Small intestine (tissue), 7 donors: Measurements from ENCODE around the gene BCL3. TPM values are rescaled to one million over a fixed set of nuclear protein-coding genes. Genes with fewer than 3 reads are reported as not detected.

Experiments used
- DNase-seq, 2 donors: peaks; one replicate each; pipeline versions ENCODE4 v3.0.0 to v3.0.0-alpha.2; 2013
- FAIRE-seq: peaks from 2 replicates; lab custom pipeline; 2012; peaks lifted over from hg19 to GRCh38; lab: Jason Lieb, UNC
- H3K27ac ChIP-seq, 3 donors: one replicate each; pipeline ENCODE4 v1.5.1; 2013; ENCODE audit warnings: low read length in 2 of 3, mild to moderate bottlenecking in 2 of 3, control low read depth in 1 of 3, inconsistent platforms in 1 of 3, low read depth in 1 of 3, moderate library complexity in 1 of 3
- H3K27me3 ChIP-seq, 3 donors: one replicate each; pipeline ENCODE4 v1.6.1; 2013; ENCODE audit warnings: low read length in 3 of 3, inconsistent platforms in 1 of 3; ENCODE audit not compliant: control insufficient read depth in 3 of 3, insufficient read depth in 3 of 3
- H3K36me3 ChIP-seq, 3 donors: one replicate each; pipeline ENCODE4 v1.6.1; 2013; ENCODE audit warnings: low read length in 3 of 3, inconsistent platforms in 1 of 3, low read depth in 1 of 3, mild to moderate bottlenecking in 1 of 3, moderate library complexity in 1 of 3; ENCODE audit not compliant: control insufficient read depth in 3 of 3, insufficient read depth in 2 of 3
- H3K4me1 ChIP-seq, 3 donors: one replicate each; pipeline ENCODE4 v1.6.1; 2013; ENCODE audit warnings: low read length in 2 of 3, inconsistent platforms in 1 of 3, low read depth in 1 of 3, mild to moderate bottlenecking in 1 of 3, moderate library complexity in 1 of 3; ENCODE audit not compliant: control insufficient read depth in 3 of 3, insufficient read depth in 2 of 3
- H3K4me3 ChIP-seq, 3 donors: one replicate each; pipeline ENCODE4 v1.5.1; 2013; ENCODE audit warnings: low read length in 3 of 3, control low read depth in 1 of 3, inconsistent platforms in 1 of 3, low read depth in 1 of 3, mild to moderate bottlenecking in 1 of 3, moderate library complexity in 1 of 3
- H3K9me3 ChIP-seq, 2 donors: one replicate each; pipeline ENCODE4 v1.6.1; 2013; ENCODE audit warnings: low read depth in 1 of 2, low read length in 1 of 2; ENCODE audit not compliant: control insufficient read depth in 2 of 2, insufficient read depth in 1 of 2
- WGBS, 3 donors: extraction: QIAGEN DNeasy Blood & Tissue Kit; methylation state at CpG; one replicate each; pipeline ENCODE4 v1.1.7; 2013; 5-methylcytosine and 5-hydroxymethylcytosine counted together
- polyA plus RNA-seq, 4 donors: library from polyadenylated mRNA; stranded (reverse) in 3 of 4; unstranded in 1 of 4; fragments of 200-250 nt in 3 of 4; fragments of 120-200 nt in 1 of 4; gene quantifications; one replicate each; pipeline versions ENCODE4 v1.2.1 to v1.2.3, GENCODE V29; 2013
- donor health status: healthy with polysubstance abuse.
- donor health status: control.
- donor health status: control.
- donor health status: Bipolar disorder and iron deficiency.
- donor health status: healthy.

Gene BCL3
- polyA plus RNA-seq, 4 donors = 48.6 to 136 (median 77.3) TPM

DNA sequence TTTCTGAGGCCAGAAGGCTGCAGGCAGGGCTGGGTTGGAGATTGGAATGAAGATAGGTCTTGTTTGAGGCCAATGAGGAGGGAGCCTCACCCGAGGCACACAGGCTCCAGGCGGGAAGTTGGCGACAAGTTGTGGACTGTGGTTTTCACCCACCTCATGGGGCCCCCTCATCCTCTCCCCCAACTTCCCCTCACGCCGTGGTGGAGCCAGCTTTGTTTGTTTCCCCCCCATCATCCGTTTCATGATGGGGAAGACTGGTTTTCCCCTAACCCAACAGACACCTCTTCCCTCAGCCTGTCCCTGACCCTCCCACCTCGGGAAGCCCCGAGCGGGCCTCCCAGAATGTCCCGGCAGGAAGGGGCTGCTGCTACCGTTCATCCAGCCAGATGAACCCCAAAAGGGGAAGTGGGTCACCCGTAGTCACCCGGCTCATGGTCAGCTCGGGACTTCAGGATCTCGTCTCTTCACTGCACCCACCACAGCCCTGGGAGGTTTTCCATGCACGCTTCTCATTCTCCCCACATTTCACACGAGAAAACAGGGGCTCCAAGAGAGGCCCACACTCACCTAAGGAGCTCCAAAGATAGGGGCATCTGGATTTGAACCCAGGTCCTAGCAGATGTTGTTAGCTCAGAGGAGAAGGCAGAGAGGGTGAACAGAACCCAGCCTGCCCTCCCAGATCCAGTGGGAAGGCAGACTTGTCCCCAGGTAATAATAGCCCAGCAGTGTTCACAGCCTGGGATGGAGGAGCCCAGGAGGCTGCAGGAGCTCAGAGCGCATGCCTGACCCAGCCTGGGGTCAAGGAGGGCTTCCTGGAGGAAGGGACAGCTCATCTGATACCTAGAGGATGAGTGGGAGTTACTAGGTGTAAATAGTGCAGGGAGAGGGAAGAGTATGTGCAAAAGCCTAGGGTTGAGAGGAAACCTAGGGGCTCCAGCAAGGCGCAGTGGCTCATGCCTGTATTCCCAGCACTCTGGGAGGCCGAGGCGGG, 26.1 kb upstream of the BCL3 start:
- H3K36me3 ChIP-seq = peaks cover 0 to 6% (median 0%) of the 10 kb centered on the region in 3 donors
- no peaks in the 10 kb centered on the region for H3K9me3 ChIP-seq
- no peak overlapping the region for H3K4me3 ChIP-seq
- DNase-seq = no peak
- FAIRE-seq = no peak
- H3K4me1 ChIP-seq = peaks cover 2 to 60% (median 3%) of the 10 kb centered on the region in 3 donors
- peak overlapping the region in 1 of 3 donors; percentile 19 for H3K27ac ChIP-seq
- 40 to 58% (median 49%) methylated on average over 18 to 21 of the region's 21 CpGs for WGBS, 3 donors
- no peaks in the 10 kb centered on the region for H3K27me3 ChIP-seq

DNA sequence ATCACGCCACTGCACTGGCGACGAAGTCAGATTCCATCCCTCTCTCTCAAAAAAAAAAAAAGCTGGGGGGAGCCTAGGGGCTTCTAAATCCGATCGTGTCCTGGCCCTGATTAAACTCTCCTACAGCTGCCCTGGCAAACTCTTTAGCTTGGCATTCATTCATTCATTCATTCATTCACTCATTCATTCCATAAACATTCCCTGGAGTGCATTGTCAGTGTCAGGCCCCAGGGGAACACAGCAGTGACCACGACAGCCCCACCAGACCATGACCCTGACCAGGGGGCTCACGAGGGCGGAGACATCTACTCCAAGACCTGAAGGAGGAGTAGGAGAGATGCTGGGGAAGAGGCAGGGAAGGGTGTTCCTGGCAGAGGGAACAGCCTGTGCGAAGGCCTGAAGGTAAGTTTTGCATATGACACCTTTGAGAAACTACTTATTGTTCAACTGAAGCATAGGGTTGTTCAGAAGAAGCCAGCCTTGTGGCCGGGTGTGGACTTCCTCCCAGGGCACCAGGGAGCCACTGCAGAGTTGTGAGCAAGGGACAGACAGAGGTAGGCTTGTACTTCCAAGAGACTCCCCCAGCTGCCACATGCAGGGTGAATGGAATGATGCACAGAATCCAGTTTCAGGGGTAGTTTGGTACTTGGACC, 25.1 kb upstream of the BCL3 start:
- H3K36me3 ChIP-seq = peaks cover 0 to 6% (median 0%) of the 10 kb centered on the region in 3 donors
- FAIRE-seq (no peak), DNase-seq (no peak)
- peak overlapping the region in 1 of 3 donors; percentile 45 for H3K27ac ChIP-seq
- no peaks in the 10 kb centered on the region for H3K9me3 ChIP-seq
- H3K4me1 ChIP-seq = peaks cover 2 to 56% (median 3%) of the 10 kb centered on the region in 3 donors
- H3K4me3 ChIP-seq = peak overlapping the region in 2 of 3 donors; percentile 1 to 7
- no peaks in the 10 kb centered on the region for H3K27me3 ChIP-seq
- 62 to 66% (median 64%) methylated on average over 10 of the region's 10 CpGs for WGBS, 3 donors

DNA sequence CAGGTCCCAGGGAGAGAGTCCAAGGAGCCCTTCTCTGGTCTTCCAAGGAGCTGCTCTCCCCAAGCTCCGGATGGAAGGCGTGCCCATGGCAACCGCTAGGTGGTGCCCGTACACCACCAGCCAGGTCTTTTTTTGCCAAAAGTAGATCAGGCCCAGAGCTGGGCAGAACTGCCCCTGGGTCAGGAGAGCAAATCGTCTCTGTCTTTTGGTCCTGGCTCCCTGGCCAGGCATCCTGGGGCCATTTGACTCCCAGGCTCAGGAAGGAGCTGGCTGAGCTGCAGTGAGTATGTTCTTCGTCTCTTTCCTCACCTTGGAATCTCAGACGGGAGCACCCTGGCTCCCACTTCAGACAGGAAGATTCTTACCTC, 24.6 kb upstream of the BCL3 start:
- WGBS, 3 donors = 8 to 13% (median 12%) methylated on average over 7 of the region's 7 CpGs
- FAIRE-seq (no peak), DNase-seq (peak; percentile 89 to 91)
- Histone ChIP-seq H3K27ac (peak overlapping the region; percentile 66 to 94 (median 92)), H3K27me3 (no peaks in the 10 kb centered on the region), H3K9me3 (no peaks in the 10 kb centered on the region), H3K4me3 (peak overlapping the region in 2 of 3 donors; percentile 14 to 35), H3K36me3 (peaks cover 0 to 6% (median 0%) of the 10 kb centered on the region in 3 donors), H3K4me1 (peaks cover 2 to 51% (median 2%) of the 10 kb centered on the region in 3 donors)

DNA sequence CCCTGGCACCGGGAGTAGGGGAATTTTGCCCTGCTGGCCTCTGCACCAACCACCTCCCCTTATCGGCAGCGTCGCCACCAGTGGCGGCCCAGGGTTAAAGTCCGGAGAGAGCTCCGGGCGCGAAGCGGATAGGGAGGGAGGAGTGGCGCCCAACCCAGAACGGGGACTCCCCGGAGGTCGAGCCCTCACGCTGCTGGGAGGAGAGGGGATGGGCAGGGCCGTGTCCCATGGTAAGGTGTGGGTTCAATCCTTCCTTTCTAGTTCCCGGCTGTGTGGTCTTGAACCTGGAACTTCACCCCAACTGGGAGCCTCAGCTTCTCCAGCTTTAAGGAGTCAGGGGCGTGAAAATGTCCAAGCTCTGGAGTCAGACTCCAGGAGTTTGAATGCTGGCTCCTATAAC, 23.3 kb upstream of the BCL3 start:
- peaks cover 0 to 2% (median 0%) of the 10 kb centered on the region in 3 donors for H3K36me3 ChIP-seq
- H3K4me3 ChIP-seq = no peak overlapping the region
- FAIRE-seq (no peak), DNase-seq (peak; percentile 95 to 98)
- H3K27ac ChIP-seq = peak overlapping the region; percentile 92 to 96 (median 92)
- H3K9me3 ChIP-seq = no peaks in the 10 kb centered on the region
- peaks cover 0 to 44% (median 2%) of the 10 kb centered on the region in 3 donors for H3K4me1 ChIP-seq
- no peaks in the 10 kb centered on the region for H3K27me3 ChIP-seq
- 8 to 20% (median 19%) methylated on average over 17 to 18 of the region's 18 CpGs for WGBS, 3 donors

DNA sequence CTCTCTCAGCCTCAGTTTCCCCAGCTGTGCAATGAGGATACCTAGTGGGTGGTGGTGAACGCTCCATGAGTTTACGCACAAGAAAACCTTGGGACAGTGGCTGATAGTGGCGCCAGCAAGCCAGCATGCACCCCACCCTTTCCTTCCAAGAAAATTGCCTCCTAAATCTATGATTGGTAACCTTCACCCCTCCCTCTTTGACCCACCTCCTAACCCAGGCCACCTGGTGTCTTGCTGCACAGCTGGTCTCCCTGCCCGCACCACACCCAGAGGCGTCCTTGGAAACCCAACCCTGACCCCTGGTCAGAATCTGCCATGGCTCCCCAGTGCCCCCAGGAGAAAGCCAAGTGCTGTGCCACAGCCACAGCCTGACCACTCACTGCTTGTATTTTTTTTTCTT, 22.8 kb upstream of the BCL3 start:
- H3K27ac ChIP-seq = peak overlapping the region; percentile 92 to 96 (median 92)
- no peak overlapping the region for H3K4me3 ChIP-seq
- peaks cover 0 to 44% (median 2%) of the 10 kb centered on the region in 3 donors for H3K4me1 ChIP-seq
- H3K27me3 ChIP-seq = no peaks in the 10 kb centered on the region
- no peaks in the 10 kb centered on the region for H3K9me3 ChIP-seq
- 28 to 55% (median 43%) methylated on average over 5 of the region's 5 CpGs for WGBS, 3 donors
- DNase-seq (peak in 1 of 2 donors; percentile 71), FAIRE-seq (no peak)
- H3K36me3 ChIP-seq = no peaks in the 10 kb centered on the region

DNA sequence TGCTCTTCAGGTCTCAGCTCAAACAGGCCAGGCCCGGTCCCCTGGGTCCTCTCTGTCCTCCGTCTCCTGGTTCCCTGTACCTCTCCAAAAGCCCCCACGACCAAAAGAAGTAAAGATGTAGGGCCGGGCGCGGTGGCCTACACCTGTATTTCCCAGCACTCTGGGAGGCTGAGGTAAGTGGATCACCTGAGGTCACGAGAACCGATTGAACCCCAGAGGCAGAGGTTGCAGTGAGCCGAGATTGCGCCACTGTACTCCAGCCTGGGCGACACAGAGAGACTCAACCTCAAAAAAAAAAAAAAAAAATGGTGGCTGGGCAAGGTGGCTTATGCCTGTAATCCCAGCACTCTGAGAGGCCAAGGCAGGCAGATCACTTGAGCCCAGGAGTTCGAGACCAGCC, 22.0 kb upstream of the BCL3 start:
- Histone ChIP-seq H3K27me3 (no peaks in the 10 kb centered on the region), H3K9me3 (no peaks in the 10 kb centered on the region), H3K4me3 (no peak overlapping the region), H3K27ac (peak overlapping the region; percentile 92 to 96 (median 92)), H3K4me1 (peaks cover 0 to 44% (median 2%) of the 10 kb centered on the region in 3 donors), H3K36me3 (no peaks in the 10 kb centered on the region)
- DNase-seq (peak; percentile 79 to 90), FAIRE-seq (no peak)
- 22 to 68% (median 42%) methylated on average over 12 of the region's 12 CpGs for WGBS, 3 donors

DNA sequence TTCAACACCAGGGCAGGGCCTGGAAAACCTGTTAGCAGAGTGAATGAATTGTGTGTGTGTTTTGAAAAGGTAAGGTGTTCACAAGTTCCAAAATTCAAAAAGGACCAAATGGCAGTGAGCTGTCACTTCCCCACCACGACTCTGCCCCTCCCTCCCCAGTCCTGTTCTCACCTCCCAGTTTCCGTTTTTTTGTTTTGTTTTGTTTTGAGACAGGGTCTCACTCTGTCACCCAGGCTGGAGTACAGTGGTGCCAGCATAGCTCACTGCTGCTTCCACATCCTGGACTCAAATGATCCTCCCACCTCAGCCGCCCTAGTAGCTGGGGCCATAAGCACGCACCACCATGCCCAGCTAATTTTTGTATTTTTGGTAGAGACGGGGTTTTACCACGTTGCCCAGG, 20.3 kb upstream of the BCL3 start:
- FAIRE-seq (no peak), DNase-seq (no peak)
- no peaks in the 10 kb centered on the region for H3K9me3 ChIP-seq
- H3K4me1 ChIP-seq = peaks cover 0 to 34% (median 2%) of the 10 kb centered on the region in 3 donors
- H3K4me3 ChIP-seq = no peak overlapping the region
- H3K27ac ChIP-seq = peak overlapping the region in 1 of 3 donors; percentile 24
- 73 to 80% (median 74%) methylated on average over 6 of the region's 6 CpGs for WGBS, 3 donors
- H3K27me3 ChIP-seq = no peaks in the 10 kb centered on the region
- no peaks in the 10 kb centered on the region for H3K36me3 ChIP-seq

DNA sequence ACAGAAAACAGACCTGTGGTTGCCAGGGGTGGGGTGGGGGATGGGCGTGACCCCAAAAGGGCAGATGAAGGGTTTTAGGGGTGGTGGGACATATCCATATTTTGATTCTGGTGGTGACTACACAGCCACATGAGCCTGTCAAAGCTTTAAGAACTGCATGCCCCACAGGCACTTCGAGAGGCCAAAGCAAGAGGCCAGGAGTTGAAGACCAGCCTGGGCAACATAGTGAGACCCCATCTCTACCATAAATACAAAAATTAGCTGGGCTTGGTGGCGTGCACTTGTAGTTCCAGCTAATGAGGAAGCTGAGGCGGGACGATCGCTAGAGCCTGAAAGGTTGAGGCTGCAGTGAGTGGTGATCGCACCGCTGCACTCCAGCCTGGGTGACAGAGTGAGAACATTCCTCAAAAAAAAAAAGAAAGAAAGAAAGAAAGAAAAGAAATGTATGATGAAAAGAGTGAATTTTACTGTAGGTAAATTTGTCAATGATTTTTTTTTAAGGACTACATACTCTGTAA, 18.9 kb upstream of the BCL3 start:
- DNase-seq (no peak), FAIRE-seq (no peak)
- H3K4me3 ChIP-seq = no peak overlapping the region
- 87 to 96% (median 93%) methylated on average over 8 of the region's 8 CpGs for WGBS, 3 donors
- no peak overlapping the region for H3K27ac ChIP-seq
- no peaks in the 10 kb centered on the region for H3K27me3 ChIP-seq
- peaks cover 0 to 21% (median 2%) of the 10 kb centered on the region in 3 donors for H3K4me1 ChIP-seq
- no peaks in the 10 kb centered on the region for H3K36me3 ChIP-seq
- no peaks in the 10 kb centered on the region for H3K9me3 ChIP-seq
